NCI-H2171 treated with DMSO at 0.1 percent for 48 hours (cell line): ENCODE measurements around the gene EARS2.
A peak's percentile ranks its signal among the peaks of the same experiment; 100 is the strongest.
"Not testable (repeated sequence)": the region's sequence is repeated elsewhere in the genome, so short reads cannot be mapped to it uniquely, and the experiment has no call there.

Source experiments
- DNase-seq: peaks from one replicate; lab custom pipeline; 2025; lab: John Stamatoyannopoulos, UW

The EARS2 gene

GRCh38 chr16:23556881-23557778 lies at the start of gene EARS2, which contains the start of gene UBFD1:
Gene EARS2, minus strand, starts transcription at chr16:23557350. Its CDS starts 7 bp downstream, at chr16:23557343.
Gene UBFD1, plus strand, starts transcription at chr16:23557727. Its CDS starts 16 bp downstream, at chr16:23557743.
- peak; percentile 98 for DNase-seq

- DNase-seq = peak; percentile 5
Observed at GRCh38 chr16:23597003-23597756, 40.0 kb upstream of the EARS2 start.

DNA sequence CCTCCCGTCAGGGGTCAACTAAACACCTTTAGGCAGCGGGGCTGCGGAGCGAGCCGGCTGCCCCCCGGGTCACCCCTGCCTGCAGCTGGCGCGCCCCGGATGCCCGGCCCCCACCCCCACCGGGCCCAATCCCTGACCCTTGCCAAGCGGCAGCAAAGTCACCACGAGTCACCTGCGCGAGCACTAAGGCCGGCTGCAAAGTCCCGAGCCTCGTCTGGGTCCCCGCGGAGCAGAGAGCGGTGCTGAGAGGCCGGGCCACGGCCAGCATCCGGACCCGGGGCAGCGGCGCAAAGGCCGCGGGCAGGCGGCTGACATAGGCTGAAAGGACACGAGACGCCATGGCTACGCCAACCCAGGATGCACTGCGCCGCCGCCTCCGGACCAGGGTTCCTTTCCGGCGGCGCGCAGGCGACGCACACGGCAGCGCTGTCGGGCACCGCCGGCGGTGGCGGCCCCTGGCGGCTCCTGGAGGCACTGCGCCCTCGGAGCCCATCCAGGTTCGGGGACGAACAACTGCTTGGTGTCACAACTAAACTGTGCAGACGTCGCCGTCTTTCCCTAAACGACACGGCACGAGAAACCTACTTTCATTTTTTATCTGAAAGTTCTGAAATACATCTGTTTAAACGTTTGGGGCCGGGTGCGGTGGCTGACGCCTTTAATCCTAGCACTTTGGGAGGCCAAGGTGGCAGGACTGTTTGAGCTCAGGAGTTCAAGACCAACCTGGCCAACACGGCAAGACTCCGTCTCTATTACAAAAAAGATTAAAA lies 39.0 kb upstream of the EARS2 start, which contains the start of gene NDUFAB1:
Gene NDUFAB1 (minus strand): TSS at position 366 of the 770 bp plus-strand sequence. CDS start 26 bp downstream, at position 340.
- DNase-seq = peak; percentile 79

DNA sequence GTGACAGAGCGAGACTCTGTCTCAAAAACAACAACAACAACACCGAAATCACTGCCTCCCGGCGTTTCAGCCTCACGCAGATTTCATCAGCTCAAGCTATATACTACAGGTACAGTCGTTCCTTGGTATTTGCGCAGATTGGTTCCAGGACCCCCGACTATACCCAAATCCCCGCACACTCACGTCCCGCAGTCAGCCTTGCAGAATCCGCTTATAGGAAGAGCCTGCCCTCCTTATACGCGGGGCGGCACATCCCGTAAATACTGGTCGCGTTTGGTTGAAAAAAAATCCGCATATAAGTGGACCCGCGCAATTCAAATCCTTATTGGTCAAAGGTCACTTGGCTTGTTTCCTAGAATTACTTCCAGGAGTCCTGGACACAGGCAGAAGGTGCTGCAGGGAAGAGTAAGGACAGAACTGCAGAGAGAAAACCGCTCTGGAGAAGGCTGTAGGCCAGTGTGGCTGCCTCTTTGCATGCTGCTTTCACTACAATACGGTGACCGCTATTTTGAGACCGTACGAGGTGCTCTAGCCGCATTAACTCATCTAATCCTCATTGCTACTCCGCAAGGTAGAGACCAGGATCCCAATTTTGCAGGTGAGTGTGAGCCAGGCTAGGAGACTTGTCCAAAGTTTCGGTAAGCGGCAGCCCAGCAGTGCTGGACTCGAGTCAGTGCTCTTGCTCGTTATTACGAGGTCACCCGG lies 38.2 kb upstream of the EARS2 start:
- DNase-seq = no peak

DNA sequence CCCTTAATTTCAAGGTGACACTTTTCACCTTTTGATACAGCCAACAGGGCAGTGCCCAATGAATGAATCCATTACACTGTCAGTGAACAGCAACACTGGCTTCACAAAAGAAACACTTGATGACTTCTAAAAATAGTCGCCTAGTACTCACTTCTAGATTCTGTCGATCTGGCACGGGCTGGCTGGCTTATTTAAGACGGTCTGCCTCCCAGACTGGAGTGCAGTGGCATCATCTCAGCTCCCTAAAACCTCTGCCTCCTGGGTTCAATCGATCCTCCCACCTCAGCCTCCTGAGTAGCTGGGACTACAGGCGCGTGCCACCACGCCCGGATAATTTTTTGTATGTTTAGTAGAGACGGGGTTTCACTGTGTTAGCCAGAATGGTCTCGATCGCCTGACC lies 37.0 kb upstream of the EARS2 start:
- no peak for DNase-seq

- no peak for DNase-seq
Observed at GRCh38 chr16:23590181-23590580, 33.0 kb upstream of the EARS2 start.

GRCh38 chr16:23587726-23588125 lies 30.6 kb upstream of the EARS2 start:
- no peak for DNase-seq

DNA sequence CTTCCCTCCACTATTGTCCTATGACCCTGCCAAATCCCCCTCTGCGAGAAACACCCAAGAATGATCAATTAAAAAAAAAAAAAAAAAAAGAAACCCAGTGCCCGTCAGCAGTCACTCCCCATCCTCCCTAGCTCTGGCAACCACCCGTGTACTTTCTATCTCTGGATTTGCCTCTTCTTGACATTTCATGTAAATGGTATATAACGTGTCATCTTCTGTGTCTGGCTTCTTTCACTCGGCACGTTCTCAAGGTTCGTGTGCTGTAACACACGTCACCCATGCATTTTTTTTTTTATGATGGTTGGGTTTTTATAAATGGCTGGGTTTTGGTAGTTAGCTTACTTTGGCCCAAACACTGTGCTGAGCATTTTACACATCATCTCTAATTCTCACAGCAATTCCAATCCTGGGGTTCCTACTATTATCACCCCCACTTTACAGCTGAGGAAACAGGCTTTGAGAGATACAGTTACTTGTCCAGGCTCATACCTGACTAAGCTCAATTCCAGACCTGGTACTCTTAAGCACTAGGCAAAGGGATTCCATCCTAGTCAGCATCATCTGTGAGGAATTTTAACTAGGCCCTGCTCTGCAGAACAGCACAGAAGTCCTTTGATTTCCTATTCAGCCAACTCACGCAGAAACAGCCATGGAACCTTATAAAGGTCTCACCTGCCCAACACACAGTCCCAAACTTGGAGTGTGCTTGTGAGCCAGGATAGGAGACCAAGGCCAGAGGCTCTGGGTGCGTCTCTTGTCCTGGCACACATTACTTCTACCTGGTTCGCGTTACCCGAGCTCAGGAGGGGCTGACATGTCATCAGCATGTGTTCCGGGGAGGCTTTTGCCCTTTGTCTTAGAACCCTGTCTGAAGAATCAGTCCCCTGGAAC lies 27.3 kb upstream of the EARS2 start:
- DNase-seq = no peak

GRCh38 chr16:23583271-23583670 lies 26.1 kb upstream of the EARS2 start:
- not testable (repeated sequence) for DNase-seq

DNA sequence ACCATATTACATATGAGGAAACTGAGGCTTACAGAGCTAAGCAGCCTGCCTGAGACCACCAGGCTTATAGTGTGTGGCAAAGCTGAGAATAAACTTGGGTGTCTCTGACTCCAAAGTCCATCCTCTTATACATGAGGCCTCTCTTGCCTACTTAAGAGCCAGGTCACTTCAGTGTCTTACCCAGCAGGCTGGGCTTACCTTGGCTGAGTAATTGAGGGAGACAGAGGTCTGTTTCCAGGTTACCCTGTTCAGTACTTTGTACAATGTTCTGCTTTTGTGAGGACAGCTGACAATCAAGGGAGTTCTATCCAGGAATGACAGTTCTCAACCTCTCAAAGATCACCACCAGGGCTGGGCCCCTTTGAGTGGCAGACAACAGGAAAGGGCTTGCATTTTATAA lies 24.6 kb upstream of the EARS2 start:
- DNase-seq = no peak

- no peak for DNase-seq
Observed at GRCh38 chr16:23580391-23580790, 23.2 kb upstream of the EARS2 start.

- DNase-seq = no peak
Observed at GRCh38 chr16:23579371-23579770, 22.2 kb upstream of the EARS2 start.

DNA sequence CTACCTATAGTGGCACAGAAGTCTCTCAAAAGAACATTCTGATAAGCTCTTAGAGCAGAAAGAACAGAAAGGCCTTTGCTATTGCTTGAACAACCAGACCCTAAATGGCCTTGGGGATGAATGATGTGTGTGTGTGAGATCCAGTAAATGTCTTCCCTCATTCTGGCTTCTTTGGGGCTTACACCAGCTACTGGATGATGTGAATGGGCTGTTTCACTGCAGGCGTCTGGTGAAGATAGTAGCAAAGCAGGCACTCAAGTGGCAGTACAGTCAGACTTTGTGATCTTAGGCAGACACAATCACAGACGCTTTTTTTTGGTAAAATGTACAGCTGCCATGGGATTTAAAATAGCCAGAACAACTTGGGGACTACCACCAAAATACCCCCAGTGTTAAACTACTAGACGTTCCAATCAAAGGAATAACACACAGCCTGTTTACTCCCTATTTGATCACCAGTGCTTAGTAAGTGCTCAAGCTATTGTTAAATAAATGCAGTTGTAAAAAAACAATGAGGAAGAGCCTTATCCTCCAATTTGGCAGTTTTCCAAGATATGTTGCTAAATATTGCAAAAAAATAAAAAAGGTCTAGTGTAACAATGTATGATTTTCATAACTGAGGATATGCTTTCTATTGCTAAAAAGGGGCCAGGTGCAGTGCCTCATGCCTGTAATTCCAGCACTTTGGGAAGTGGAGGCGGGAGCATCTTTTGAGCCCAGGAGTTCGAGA lies 21.1 kb upstream of the EARS2 start:
- no peak for DNase-seq

DNA sequence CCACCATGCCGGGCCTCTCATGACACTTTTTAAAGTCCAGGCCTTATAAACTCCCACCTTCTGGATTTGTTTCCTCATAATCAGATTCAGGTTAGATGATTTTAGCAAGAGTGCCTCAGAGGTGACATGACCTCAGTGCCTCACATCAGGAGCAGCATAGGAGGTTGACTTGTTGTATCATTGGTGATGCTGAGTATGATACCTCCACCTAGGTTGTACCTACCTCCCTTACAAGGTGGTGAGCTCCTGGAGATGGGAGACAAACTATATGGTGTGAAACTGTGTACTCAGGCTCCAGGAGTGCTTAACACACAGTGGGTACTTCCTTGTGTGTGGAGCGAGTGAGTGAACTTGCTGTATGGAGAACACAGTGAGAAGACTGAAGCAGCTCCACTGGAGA lies 20.3 kb upstream of the EARS2 start:
- DNase-seq = no peak

DNA sequence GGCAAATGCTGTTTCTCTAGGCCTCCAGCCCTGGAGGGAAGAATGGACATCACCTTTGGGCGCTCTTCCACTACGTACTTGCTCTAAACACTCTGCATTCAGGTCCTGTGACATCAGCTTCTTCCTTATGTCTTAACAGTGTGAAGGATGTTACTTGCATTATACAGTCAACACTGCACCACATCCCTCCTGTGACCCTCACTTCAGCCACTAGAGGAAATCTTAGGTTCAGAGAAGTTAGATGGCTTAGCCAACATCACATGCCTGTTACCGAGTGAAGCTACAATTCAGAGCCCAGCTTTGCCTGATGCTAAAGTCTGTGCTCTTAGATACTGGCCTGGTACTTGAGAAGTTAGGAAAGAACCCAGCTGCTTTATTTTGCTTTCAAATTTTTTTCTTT lies 18.7 kb upstream of the EARS2 start:
- no peak for DNase-seq

- DNase-seq = no peak
Observed at GRCh38 chr16:23573817-23574216, 16.7 kb upstream of the EARS2 start.

DNA sequence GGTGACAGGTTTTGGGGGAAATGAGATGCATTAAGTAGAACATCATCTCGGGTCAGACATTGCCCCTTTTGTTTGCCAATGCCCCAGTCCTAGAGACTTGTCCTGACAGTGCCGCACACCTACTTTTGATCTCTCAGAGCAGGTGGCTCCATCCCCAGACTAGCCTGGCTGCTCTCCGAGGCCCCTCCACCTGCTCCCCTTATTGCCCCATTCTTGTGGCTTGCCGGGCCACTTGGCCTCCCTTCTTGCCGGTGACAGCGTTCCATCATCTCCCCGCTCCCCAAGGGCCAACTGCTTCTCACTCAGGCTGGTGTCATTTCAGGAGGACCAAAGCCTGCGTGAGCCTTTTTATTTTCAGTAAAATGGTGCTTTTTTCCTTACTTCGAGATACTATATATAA lies 15.2 kb upstream of the EARS2 start:
- no peak for DNase-seq

- no peak for DNase-seq
Observed at GRCh38 chr16:23571895-23572294, 14.7 kb upstream of the EARS2 start.

DNA sequence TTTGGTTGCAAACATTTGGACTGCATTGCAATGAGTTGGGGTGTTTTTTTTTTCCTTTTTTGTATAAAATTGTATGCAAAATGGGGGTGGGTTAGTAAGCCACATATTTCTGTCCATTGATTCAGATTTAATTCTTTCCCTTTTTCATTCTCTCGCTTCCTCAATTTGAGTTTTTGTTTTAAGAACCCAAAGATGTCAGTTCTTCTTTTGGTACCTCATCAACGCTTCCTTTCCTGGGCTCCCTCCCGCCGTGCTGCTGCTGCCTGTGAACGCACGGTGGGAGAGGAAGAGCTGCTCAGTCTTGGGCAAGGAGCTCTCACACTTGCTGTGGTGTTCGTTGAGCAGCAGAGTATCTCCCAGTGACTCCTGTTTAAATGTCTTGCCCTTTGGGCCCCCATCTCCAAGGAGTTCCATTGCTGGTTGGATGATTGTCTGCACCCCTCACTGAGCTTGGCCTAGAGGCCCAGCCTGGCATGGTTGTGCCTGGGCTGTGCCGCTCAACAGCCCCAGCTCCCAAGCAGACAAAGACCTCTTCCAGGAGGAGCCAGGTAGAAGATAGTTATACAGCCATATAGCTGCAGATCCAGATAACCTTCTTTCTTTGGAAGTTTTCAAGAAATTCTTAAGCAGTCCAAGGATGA lies 14.0 kb upstream of the EARS2 start:
- no peak for DNase-seq
